ENCODE data around the gene VN1R5. TPM values are rescaled to one million over a fixed set of nuclear protein-coding genes. Genes with fewer than 3 reads are reported as not detected.

Gene VN1R5
- total and polyA plus RNA-seq, 2 donors (not counting 3 experiments of a cell fraction or from before 2014, with no cell fraction given): not detected

DNA sequence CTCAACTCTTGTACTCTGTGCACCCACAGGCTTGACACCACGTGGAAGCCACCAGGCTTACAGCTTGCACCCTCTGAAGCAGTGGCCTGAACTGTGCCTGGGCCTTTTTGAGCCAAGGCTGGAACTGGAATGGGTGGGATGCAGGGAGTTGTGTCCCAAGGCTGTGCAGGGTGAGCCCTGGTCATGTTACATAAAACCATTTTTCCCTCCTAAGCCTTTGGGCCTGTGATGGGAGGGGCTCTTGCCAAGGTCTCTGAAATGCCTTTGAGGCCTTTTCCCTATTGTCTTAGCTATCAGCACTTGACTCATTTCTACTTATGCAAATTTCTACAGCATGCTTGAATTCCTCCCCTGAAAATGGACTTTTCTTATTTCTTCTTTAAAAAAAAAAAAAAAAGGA, 14.1 kb downstream of the VN1R5 start:
- Histone ChIP-seq H2AFZ (ENCODE audit: low read depth, low read length) (no peak overlapping the region), H3K27me3 (ENCODE audit: control insufficient read depth in 2 of 2, insufficient read depth in 2 of 2, low read length in 2 of 2) (no peaks in the 10 kb centered on the region), H3K4me1 (ENCODE audit: control insufficient read depth, extremely low read depth, insufficient read depth, low read length) (no peaks in the 10 kb centered on the region), H3K9me3 (replicated peaks; ENCODE audit: control insufficient read depth, insufficient read depth, low read length) (no peaks in the 10 kb centered on the region), H4K20me1 (replicated peaks; ENCODE audit: control insufficient read depth, extremely low read depth, insufficient read depth, low read length) (no peaks in the 10 kb centered on the region), H3K4me3 (replicated peaks in 1 of 3; ENCODE audit: insufficient read depth in 1 of 3, low read depth in 1 of 3, low read length in 3 of 3) (no peak overlapping the region), H3K36me3 (ENCODE audit: control insufficient read depth in 2 of 2, extremely low read depth in 1 of 2, insufficient read depth in 2 of 2, low read length in 2 of 2) (no peaks in the 10 kb centered on the region), H3K9ac (replicated peaks; ENCODE audit: extremely low read depth, insufficient read depth, low read length) (no peak overlapping the region), H3K9me1 (replicated peaks; ENCODE audit: control insufficient read depth, extremely low read depth, insufficient read depth, low read length) (no peaks in the 10 kb centered on the region), H3K79me2 (ENCODE audit: control insufficient read depth, insufficient read depth, low read length) (no peaks in the 10 kb centered on the region), H3K27ac (ENCODE audit: insufficient read depth, low read depth, low read length) (no peak overlapping the region), H3K4me2 (ENCODE audit: insufficient read depth, low read length) (no peak overlapping the region)
- dilution Hi-C loops (cut with MboI; ENCODE audit: extremely low pct_ligation_motif_present, low sequenced_read_pairs): no loop called here
- CTCF ChIA-PET: no interaction called here
- no peak for DNase-seq (ENCODE audit: low read depth, low spot score)
- TF ChIP-seq POLR2A (IDR thresholded peaks at IDR 0.05; ENCODE audit: low read depth, low read length): no peak
- TF ChIP-seq, protein P1, sequence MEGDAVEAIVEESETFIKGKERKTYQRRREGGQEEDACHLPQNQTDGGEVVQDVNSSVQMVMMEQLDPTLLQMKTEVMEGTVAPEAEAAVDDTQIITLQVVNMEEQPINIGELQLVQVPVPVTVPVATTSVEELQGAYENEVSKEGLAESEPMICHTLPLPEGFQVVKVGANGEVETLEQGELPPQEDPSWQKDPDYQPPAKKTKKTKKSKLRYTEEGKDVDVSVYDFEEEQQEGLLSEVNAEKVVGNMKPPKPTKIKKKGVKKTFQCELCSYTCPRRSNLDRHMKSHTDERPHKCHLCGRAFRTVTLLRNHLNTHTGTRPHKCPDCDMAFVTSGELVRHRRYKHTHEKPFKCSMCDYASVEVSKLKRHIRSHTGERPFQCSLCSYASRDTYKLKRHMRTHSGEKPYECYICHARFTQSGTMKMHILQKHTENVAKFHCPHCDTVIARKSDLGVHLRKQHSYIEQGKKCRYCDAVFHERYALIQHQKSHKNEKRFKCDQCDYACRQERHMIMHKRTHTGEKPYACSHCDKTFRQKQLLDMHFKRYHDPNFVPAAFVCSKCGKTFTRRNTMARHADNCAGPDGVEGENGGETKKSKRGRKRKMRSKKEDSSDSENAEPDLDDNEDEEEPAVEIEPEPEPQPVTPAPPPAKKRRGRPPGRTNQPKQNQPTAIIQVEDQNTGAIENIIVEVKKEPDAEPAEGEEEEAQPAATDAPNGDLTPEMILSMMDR (IDR thresholded peaks at IDR 0.05; ENCODE audit: extremely low read depth in 1 of 2, insufficient read depth in 1 of 2, low read depth in 1 of 2, low read length in 2 of 2): no peak
- no peak for TF ChIP-seq FOS (IDR thresholded peaks at IDR 0.05; ENCODE audit: borderline replicate concordance, insufficient read depth, low read length)
- TF ChIP-seq POLR2AphosphoS5 (IDR thresholded peaks at IDR 0.05; ENCODE audit: insufficient read depth, low read depth, low read length): no peak
- no peak for TF ChIP-seq JUN (IDR thresholded peaks at IDR 0.05; ENCODE audit: borderline replicate concordance, insufficient read depth, insufficient read length, low read depth)
- no peak for TF ChIP-seq EZH2 (IDR thresholded peaks at IDR 0.05; ENCODE audit: borderline replicate concordance, low read depth, low read length, severe bottlenecking)
- no peak for TF ChIP-seq GATA2 (IDR thresholded peaks at IDR 0.05; ENCODE audit: insufficient read depth, insufficient read length, low read depth, low read length)
- TF ChIP-seq, protein P2, sequence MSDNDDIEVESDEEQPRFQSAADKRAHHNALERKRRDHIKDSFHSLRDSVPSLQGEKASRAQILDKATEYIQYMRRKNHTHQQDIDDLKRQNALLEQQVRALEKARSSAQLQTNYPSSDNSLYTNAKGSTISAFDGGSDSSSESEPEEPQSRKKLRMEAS (IDR thresholded peaks at IDR 0.05; ENCODE audit: insufficient read depth, insufficient read length): no peak
- no peak for TF ChIP-seq MYC (IDR thresholded peaks at IDR 0.05; ENCODE audit: low read depth, low read length)
- intact Hi-C loops (cut with micrococcal nuclease): no loop called here
- no peak for FAIRE-seq
- POLR2A ChIA-PET: no interaction called here
- no TSS peak for BruUV-seq (replicated peaks)

All from endothelial cell of umbilical vein (primary cell).